HG02623 (cell line): ENCODE results near the gene LHFPL3.

Source experiments
- ATAC-seq: cut with Tn5 transposase; IDR thresholded peaks from one replicate; pipeline ENCODE4 v1.9.1; 2021; ENCODE audit warnings: moderate library complexity; ENCODE audit not compliant: unreplicated experiment

LHFPL3 gene

GRCh38 chr7:104839842-104840241 lies 511.4 kb downstream of the LHFPL3 start:
- ATAC-seq, result no peak

GRCh38 chr7:104841798-104842197 lies 513.4 kb downstream of the LHFPL3 start:
- no peak for ATAC-seq

- no peak for ATAC-seq
Measured at GRCh38 chr7:104843198-104843597, 514.8 kb downstream of the LHFPL3 start.

- ATAC-seq, result no peak
Measured at GRCh38 chr7:104845557-104845956, 517.2 kb downstream of the LHFPL3 start.

- ATAC-seq, result no peak
Measured at GRCh38 chr7:104846731-104847130, 518.3 kb downstream of the LHFPL3 start.

- ATAC-seq, result no peak
Measured at GRCh38 chr7:104848138-104848990, 520.0 kb downstream of the LHFPL3 start.

- ATAC-seq, result no peak
Measured at GRCh38 chr7:104850374-104850773, 522.0 kb downstream of the LHFPL3 start.

- ATAC-seq, result no peak
Measured at GRCh38 chr7:104851268-104851667, 522.9 kb downstream of the LHFPL3 start.

- ATAC-seq, result no peak
Measured at GRCh38 chr7:104852386-104852785, 524.0 kb downstream of the LHFPL3 start.

GRCh38 chr7:104855861-104856260 lies 527.5 kb downstream of the LHFPL3 start:
- no peak for ATAC-seq

- ATAC-seq, result peak; percentile 50
Measured at GRCh38 chr7:104857458-104858425, 529.3 kb downstream of the LHFPL3 start.

GRCh38 chr7:104859754-104860426 lies 531.5 kb downstream of the LHFPL3 start:
- ATAC-seq, result no peak

- no peak for ATAC-seq
Measured at GRCh38 chr7:104861729-104862390, 533.5 kb downstream of the LHFPL3 start.

- no peak for ATAC-seq
Measured at GRCh38 chr7:104862719-104863118, 534.3 kb downstream of the LHFPL3 start.

GRCh38 chr7:104873401-104873800 lies 545.0 kb downstream of the LHFPL3 start:
- no peak for ATAC-seq

- ATAC-seq, result peak; percentile 83
Measured at GRCh38 chr7:104878577-104878976, 550.2 kb downstream of the LHFPL3 start.

GRCh38 chr7:104883248-104883717 lies 554.9 kb downstream of the LHFPL3 start:
- peak; percentile 6 for ATAC-seq

GRCh38 chr7:104883718-104884452 lies 555.5 kb downstream of the LHFPL3 start:
- ATAC-seq, result peak; percentile 71

GRCh38 chr7:104886651-104887050 lies 558.2 kb downstream of the LHFPL3 start:
- ATAC-seq, result no peak

- ATAC-seq, result no peak
Measured at GRCh38 chr7:104890216-104890615, 561.8 kb downstream of the LHFPL3 start.
